Sigmoid colon (tissue), 7 donors: Measurements from ENCODE around the gene GLI3. TPM values are rescaled to one million over a fixed set of nuclear protein-coding genes. Genes with fewer than 3 reads are reported as not detected.

ENCODE experiments used
- DNase-seq: peaks from one replicate; pipeline ENCODE4 v3.0.0-alpha.2; 2019
- H3K27ac ChIP-seq, 4 donors: fragments of 200-600 bp; sonication (generic); one replicate each; pipeline ENCODE4 v1.5.1; 2016 to 2019; ENCODE audit warnings: mild to moderate bottlenecking in 1 of 4
- H3K27me3 ChIP-seq, 3 donors: fragments of 200-600 bp; sonication (generic); one replicate each; pipeline ENCODE4 v1.5.1; 2019; ENCODE audit warnings: mild to moderate bottlenecking in 1 of 3
- H3K36me3 ChIP-seq, 4 donors: fragments of 200-600 bp; sonication (generic); one replicate each; pipeline ENCODE4 v1.5.1; 2016 to 2019
- H3K4me1 ChIP-seq, 4 donors: fragments of 200-600 bp; sonication (generic); one replicate each; pipeline ENCODE4 v1.5.1; 2017 to 2019
- H3K4me3 ChIP-seq, 4 donors: fragments of 200-600 bp; sonication (generic); one replicate each; pipeline ENCODE4 v1.5.1; 2017 to 2019; ENCODE audit warnings: mild to moderate bottlenecking in 2 of 4, moderate library complexity in 1 of 4
- H3K9me3 ChIP-seq, 4 donors: fragments of 200-600 bp in 3 of 4; sonication (generic) in 3 of 4; one replicate each; pipeline versions ENCODE4 v1.5.1 to v1.6.1; 2013 to 2019
- EP300 ChIP-seq, 4 donors: sonication (generic); formaldehyde crosslinking; IDR thresholded peaks; one replicate each; pipeline ENCODE4 v1.6.1; 2017; ENCODE audit warnings: antibody characterized with exemption in 4 of 4
- POLR2A ChIP-seq, 2 donors: fragments of 450-650 bp; IDR thresholded peaks; one replicate each; pipeline ENCODE4 v1.6.1; 2016; ENCODE audit warnings: antibody characterized with exemption in 2 of 2, mild to moderate bottlenecking in 2 of 2, moderate library complexity in 2 of 2
- POLR2AphosphoS5 ChIP-seq, 4 donors: sonication (generic); formaldehyde crosslinking; IDR thresholded peaks; one replicate each; pipeline ENCODE4 v1.6.1; 2017; ENCODE audit warnings: antibody characterized with exemption in 4 of 4
- WGBS, 2 donors: extraction: QIAGEN DNeasy Blood & Tissue Kit; methylation state at CpG; one replicate each; pipeline ENCODE4 v1.1.7; 2013; 5-methylcytosine and 5-hydroxymethylcytosine counted together
- intact Hi-C: fragments of 100-400 bp; cut with DNase I; formaldehyde crosslinking; loops from one replicate; pipeline ENCODE4 v1.15.1; 2023
- polyA plus RNA-seq, 3 donors: library from polyadenylated mRNA; stranded (reverse); fragments of 200-250 nt; gene quantifications; one replicate each; pipeline ENCODE4 v1.2.3, GENCODE V29; 2013
- total RNA-seq, 4 donors: library from RNA; depleted of rRNA; stranded (reverse); fragments of >200 nt; gene quantifications; one replicate each; pipeline ENCODE4 v1.1.0, GENCODE V29; 2016
- TF ChIP-seq, protein P1 (sequence below), 4 experiments: fragments of 450-650 bp in 3 of 4; fragments of 200-600 bp in 1 of 4; IDR thresholded peaks; one replicate each; pipeline ENCODE4 v1.5.1; 2016 to 2019; ENCODE audit warnings: antibody characterized with exemption in 4 of 4, mild to moderate bottlenecking in 3 of 4, moderate library complexity in 2 of 4
- donor health status: healthy with polysubstance abuse.
- donor health status: Bipolar disorder and iron deficiency.
- donor health status: healthy.

The GLI3 gene
- total and polyA plus RNA-seq, 7 donors: 0.23 to 31.6 (median 17.2) TPM

DNA sequence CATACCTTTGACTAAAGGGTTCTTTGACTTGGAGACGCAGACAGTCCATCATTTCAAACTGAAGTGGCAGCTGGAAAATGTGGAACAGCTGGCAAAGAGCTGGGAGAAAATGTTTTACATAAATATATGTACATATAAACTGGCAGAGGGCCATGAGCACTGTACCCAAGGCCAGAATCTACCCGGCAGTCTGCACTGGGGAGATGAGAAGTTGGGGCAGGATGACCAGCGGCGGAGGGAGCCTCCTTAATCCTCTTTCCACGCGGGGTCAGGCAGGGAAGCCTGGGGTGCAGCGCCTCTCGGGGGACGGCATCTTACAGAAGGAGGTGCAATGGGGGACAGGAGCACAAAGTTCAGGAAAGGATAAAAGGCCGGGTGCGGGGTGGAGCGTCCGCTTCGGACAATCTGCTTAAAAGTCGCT, 1.3 kb downstream of the GLI3 start:
- peak; percentile 74 for DNase-seq
- Histone ChIP-seq H3K4me3 (peak overlapping the region; percentile 67 to 88 (median 81)), H3K27me3 (no peaks in the 10 kb centered on the region), H3K27ac (peak overlapping the region; percentile 91 to 97 (median 96)), H3K36me3 (no peaks in the 10 kb centered on the region), H3K4me1 (peaks cover 0 to 65% (median 53%) of the 10 kb centered on the region in 4 donors), H3K9me3 (no peaks in the 10 kb centered on the region)
- no peak for TF ChIP-seq POLR2AphosphoS5 (IDR thresholded peaks at IDR 0.05)
- TF ChIP-seq EP300 (IDR thresholded peaks at IDR 0.05): no peak
- TF ChIP-seq, protein P1, sequence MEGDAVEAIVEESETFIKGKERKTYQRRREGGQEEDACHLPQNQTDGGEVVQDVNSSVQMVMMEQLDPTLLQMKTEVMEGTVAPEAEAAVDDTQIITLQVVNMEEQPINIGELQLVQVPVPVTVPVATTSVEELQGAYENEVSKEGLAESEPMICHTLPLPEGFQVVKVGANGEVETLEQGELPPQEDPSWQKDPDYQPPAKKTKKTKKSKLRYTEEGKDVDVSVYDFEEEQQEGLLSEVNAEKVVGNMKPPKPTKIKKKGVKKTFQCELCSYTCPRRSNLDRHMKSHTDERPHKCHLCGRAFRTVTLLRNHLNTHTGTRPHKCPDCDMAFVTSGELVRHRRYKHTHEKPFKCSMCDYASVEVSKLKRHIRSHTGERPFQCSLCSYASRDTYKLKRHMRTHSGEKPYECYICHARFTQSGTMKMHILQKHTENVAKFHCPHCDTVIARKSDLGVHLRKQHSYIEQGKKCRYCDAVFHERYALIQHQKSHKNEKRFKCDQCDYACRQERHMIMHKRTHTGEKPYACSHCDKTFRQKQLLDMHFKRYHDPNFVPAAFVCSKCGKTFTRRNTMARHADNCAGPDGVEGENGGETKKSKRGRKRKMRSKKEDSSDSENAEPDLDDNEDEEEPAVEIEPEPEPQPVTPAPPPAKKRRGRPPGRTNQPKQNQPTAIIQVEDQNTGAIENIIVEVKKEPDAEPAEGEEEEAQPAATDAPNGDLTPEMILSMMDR (IDR thresholded peaks at IDR 0.05): no peak
- TF ChIP-seq POLR2A (IDR thresholded peaks at IDR 0.05): no peak
- WGBS, 2 donors: 7 to 11% methylated on average over 15 of the region's 15 CpGs
- intact Hi-C loops: loop anchor here (2.0 to 10.0 kb wide), 8 partner anchors 112 to 597 kb away; partner anchors contain the start of gene INHBA

DNA sequence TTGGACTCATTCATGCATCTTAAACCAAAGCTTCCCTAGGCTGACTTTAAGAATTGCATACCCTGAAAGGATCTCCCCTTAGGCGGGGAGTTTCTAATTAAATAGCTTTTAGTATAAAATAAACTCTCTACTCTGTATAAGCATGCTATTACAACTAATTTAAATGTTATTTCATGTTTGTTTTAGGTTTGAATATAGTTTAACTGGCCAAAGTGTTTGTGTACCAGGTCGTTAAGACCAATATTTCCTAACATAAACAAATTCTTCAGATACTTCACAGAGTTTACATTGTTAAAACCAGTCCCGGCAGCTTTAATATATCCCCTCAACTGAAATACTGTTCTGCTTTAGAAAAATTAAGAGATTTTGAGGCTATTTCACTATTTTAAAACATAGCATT, 2.3 kb downstream of the GLI3 start:
- Histone ChIP-seq H3K27ac (peak overlapping the region in 3 of 4 donors; percentile 96 to 97 (median 97)), H3K27me3 (no peaks in the 10 kb centered on the region), H3K4me3 (peak overlapping the region; percentile 67 to 88 (median 81)), H3K4me1 (peaks cover 0 to 73% (median 57%) of the 10 kb centered on the region in 4 donors), H3K36me3 (no peaks in the 10 kb centered on the region), H3K9me3 (no peaks in the 10 kb centered on the region)
- WGBS, 2 donors: 18 to 44% methylated on average over 3 of the region's 3 CpGs
- TF ChIP-seq, protein P1 (IDR thresholded peaks at IDR 0.05): no peak
- TF ChIP-seq EP300 (IDR thresholded peaks at IDR 0.05) (no peak), POLR2A (IDR thresholded peaks at IDR 0.05) (no peak), POLR2AphosphoS5 (IDR thresholded peaks at IDR 0.05) (no peak)
- intact Hi-C loops: loop anchor here (5.0 to 10.0 kb wide), 6 partner anchors 67 to 598 kb away; partner anchors contain the start of gene INHBA
- DNase-seq: no peak

DNA sequence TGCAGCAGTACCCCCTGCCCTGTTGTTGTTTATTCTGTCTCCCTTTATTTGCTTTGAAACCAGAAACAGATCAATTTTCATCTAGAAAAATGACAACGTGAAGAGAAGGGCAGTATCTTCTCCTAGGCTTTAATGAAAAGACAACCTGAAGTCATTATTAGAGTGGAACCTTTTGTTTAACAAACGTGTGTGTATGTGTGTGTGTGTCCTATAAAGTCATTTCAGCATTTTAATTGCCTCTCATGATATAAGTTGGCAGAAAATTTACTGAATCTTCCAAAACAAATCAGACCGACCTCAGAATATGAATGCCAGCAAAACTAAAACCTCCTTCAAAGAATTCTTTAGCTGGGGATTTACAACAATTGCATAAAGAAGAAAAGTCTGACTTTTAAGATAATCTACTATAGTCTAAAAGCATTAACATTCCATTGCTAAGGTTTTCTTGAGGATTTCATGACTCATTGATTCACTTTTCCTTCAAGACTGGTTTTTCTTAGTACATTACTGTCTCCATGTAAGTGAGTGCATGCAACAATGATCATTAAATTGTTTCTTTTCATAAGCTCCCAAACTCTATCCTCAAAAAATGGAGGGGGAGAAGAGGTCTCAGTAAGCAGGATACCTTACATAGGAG, 3.2 kb downstream of the GLI3 start:
- Histone ChIP-seq H3K9me3 (no peaks in the 10 kb centered on the region), H3K27me3 (no peaks in the 10 kb centered on the region), H3K4me3 (peak overlapping the region in 2 of 4 donors; percentile 67 to 88), H3K36me3 (no peaks in the 10 kb centered on the region), H3K27ac (peak overlapping the region in 3 of 4 donors; percentile 96 to 97 (median 97)), H3K4me1 (peaks cover 0 to 74% (median 61%) of the 10 kb centered on the region in 4 donors)
- DNase-seq: no peak
- TF ChIP-seq POLR2AphosphoS5 (IDR thresholded peaks at IDR 0.05): no peak
- TF ChIP-seq POLR2A (IDR thresholded peaks at IDR 0.05): no peak
- TF ChIP-seq, protein P1 (IDR thresholded peaks at IDR 0.05): no peak
- TF ChIP-seq EP300 (IDR thresholded peaks at IDR 0.05): no peak
- intact Hi-C loops: loop anchor here (5.0 to 10.0 kb wide), 2 partner anchors 67 to 139 kb away; no protein-coding TSS in a partner anchor
- 29 to 50% methylated on average over 3 of the region's 3 CpGs for WGBS, 2 donors

DNA sequence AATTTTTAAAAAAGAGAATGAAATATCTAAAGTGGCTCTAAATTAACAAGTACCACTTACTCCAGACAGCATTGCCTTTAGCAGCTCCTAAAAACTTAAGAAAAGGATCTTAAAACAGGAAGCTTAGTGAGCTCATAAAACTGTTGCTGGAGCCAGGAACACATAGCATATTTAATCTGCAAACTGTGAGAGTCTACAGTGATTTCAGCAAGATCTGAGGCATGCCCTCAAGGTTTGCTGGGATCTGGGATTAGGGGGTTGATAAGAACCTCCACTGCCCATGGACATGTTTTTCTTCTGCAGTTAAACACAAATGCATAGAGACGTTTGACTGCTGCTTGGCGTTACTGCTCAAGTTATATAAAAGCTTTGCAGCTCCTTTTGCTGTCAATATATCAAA, 3.8 kb downstream of the GLI3 start:
- no peaks in the 10 kb centered on the region for H3K27me3 ChIP-seq
- peak overlapping the region in 1 of 4 donors; percentile 0 for H3K4me3 ChIP-seq
- peaks cover 0 to 74% (median 61%) of the 10 kb centered on the region in 4 donors for H3K4me1 ChIP-seq
- intact Hi-C loops: loop anchor here (5.0 to 10.0 kb wide), 2 partner anchors 66 to 138 kb away; no protein-coding TSS in a partner anchor
- H3K27ac ChIP-seq: peak overlapping the region in 3 of 4 donors; percentile 96 to 97 (median 97)
- H3K36me3 ChIP-seq: no peaks in the 10 kb centered on the region
- TF ChIP-seq POLR2AphosphoS5 (IDR thresholded peaks at IDR 0.05): peak in 1 of 4 donors; percentile 6
- TF ChIP-seq, protein P1 (IDR thresholded peaks at IDR 0.05): no peak
- no peaks in the 10 kb centered on the region for H3K9me3 ChIP-seq
- DNase-seq: no peak
- 54 to 64% methylated on average over 2 of the region's 2 CpGs for WGBS, 2 donors
